KOPT-K1 (cell line): ENCODE measurements around the gene NRDE2.

Experiments used
- H3K27ac ChIP-seq: fragments of 200-600 bp; sonication (generic); 2 replicates; pipeline ENCODE4 v1.5.1; 2016; ENCODE audit warnings: antibody characterized with exemption, mild to moderate bottlenecking, low read depth, low read length; ENCODE audit not compliant: poor library complexity, severe bottlenecking
- H3K36me3 ChIP-seq: fragments of 200-600 bp; sonication (generic); 2 replicates; pipeline ENCODE4 v1.5.1; 2017; ENCODE audit warnings: antibody characterized with exemption, mild to moderate bottlenecking, low read length, moderate library complexity; ENCODE audit not compliant: insufficient read depth
- H3K9me3 ChIP-seq: fragments of 200-600 bp; sonication (generic); 2 replicates; pipeline ENCODE4 v1.5.1; 2017; ENCODE audit warnings: antibody characterized with exemption, low read length, mild to moderate bottlenecking; ENCODE audit not compliant: insufficient read depth, poor library complexity, severe bottlenecking

The NRDE2 gene

GRCh38 chr14:90294872-90295271 is 36.9 kb downstream of the NRDE2 start:
- Histone ChIP-seq H3K36me3 (peaks cover 96% of the 10 kb centered on the region), H3K27ac (no peak overlapping the region), H3K9me3 (no peaks in the 10 kb centered on the region)

- Histone ChIP-seq H3K9me3 (no peaks in the 10 kb centered on the region), H3K36me3 (peaks cover 96% of the 10 kb centered on the region), H3K27ac (no peak overlapping the region)
Measured at GRCh38 chr14:90293766-90294730, 37.7 kb downstream of the NRDE2 start.

GRCh38 chr14:90291699-90292098 is 40.0 kb downstream of the NRDE2 start:
- Histone ChIP-seq H3K36me3 (peaks cover 93% of the 10 kb centered on the region), H3K27ac (no peak overlapping the region), H3K9me3 (no peaks in the 10 kb centered on the region)

- Histone ChIP-seq H3K36me3 (peaks cover 93% of the 10 kb centered on the region), H3K9me3 (no peaks in the 10 kb centered on the region), H3K27ac (no peak overlapping the region)
Measured at GRCh38 chr14:90290337-90291011, 41.3 kb downstream of the NRDE2 start.

GRCh38 chr14:90288651-90289355 is 42.9 kb downstream of the NRDE2 start:
- Histone ChIP-seq H3K36me3 (peaks cover 92% of the 10 kb centered on the region), H3K9me3 (no peaks in the 10 kb centered on the region), H3K27ac (no peak overlapping the region)

- Histone ChIP-seq H3K9me3 (no peaks in the 10 kb centered on the region), H3K27ac (no peak overlapping the region), H3K36me3 (peaks cover 92% of the 10 kb centered on the region)
Measured at GRCh38 chr14:90287791-90288190, 44.0 kb downstream of the NRDE2 start.

GRCh38 chr14:90281756-90282155 is 50.0 kb downstream of the NRDE2 start:
- Histone ChIP-seq H3K36me3 (peaks cover 96% of the 10 kb centered on the region), H3K27ac (no peak overlapping the region), H3K9me3 (no peaks in the 10 kb centered on the region)

GRCh38 chr14:90281261-90281660 is 50.5 kb downstream of the NRDE2 start:
- Histone ChIP-seq H3K27ac (no peak overlapping the region), H3K36me3 (peaks cover 96% of the 10 kb centered on the region)

GRCh38 chr14:90280096-90280495 is 51.6 kb downstream of the NRDE2 start:
- no peak overlapping the region for H3K27ac ChIP-seq
- H3K9me3 ChIP-seq = no peaks in the 10 kb centered on the region
- H3K36me3 ChIP-seq = peaks cover 95% of the 10 kb centered on the region

More at GRCh38 chr14:90281261-90281660, 50.5 kb downstream of the NRDE2 start:
- H3K9me3 ChIP-seq = no peaks in the 10 kb centered on the region

GRCh38 chr14:90278199-90279175 is 53.3 kb downstream of the NRDE2 start:
- Histone ChIP-seq H3K9me3 (no peaks in the 10 kb centered on the region), H3K36me3 (peaks cover 95% of the 10 kb centered on the region), H3K27ac (no peak overlapping the region)

GRCh38 chr14:90277581-90278198 is 54.1 kb downstream of the NRDE2 start:
- Histone ChIP-seq H3K27ac (no peak overlapping the region), H3K36me3 (peaks cover 95% of the 10 kb centered on the region)

GRCh38 chr14:90276646-90277367 is 54.9 kb downstream of the NRDE2 start:
- peaks cover 94% of the 10 kb centered on the region for H3K36me3 ChIP-seq
- no peaks in the 10 kb centered on the region for H3K9me3 ChIP-seq
- no peak overlapping the region for H3K27ac ChIP-seq

More at GRCh38 chr14:90277581-90278198, 54.1 kb downstream of the NRDE2 start:
- no peaks in the 10 kb centered on the region for H3K9me3 ChIP-seq

GRCh38 chr14:90275820-90276219 is 55.9 kb downstream of the NRDE2 start:
- H3K27ac ChIP-seq = no peak overlapping the region
- peaks cover 94% of the 10 kb centered on the region for H3K36me3 ChIP-seq
- no peaks in the 10 kb centered on the region for H3K9me3 ChIP-seq
